Body of pancreas (tissue), 4 donors: Measurements from ENCODE around the gene CPSF4. TPM values are rescaled to one million over a fixed set of nuclear protein-coding genes. Genes with fewer than 3 reads are reported as not detected.

Source experiments
- ATAC-seq: fragments of 150-250 bp; one replicate; pipeline ENCODE4 v1.9.1; 2016
- DNase-seq, 4 donors: peaks; one replicate each; pipeline ENCODE4 v3.0.0-alpha.2; 2019
- H3K27ac ChIP-seq, 4 donors: fragments of 200-600 bp; sonication (generic); 1 replicate in 3 of 4; 2 replicates in 1 of 4; pipeline versions ENCODE4 v1.5.1 to v1.6.1; 2016 to 2019; ENCODE audit warnings: mild to moderate bottlenecking in 1 of 4, mixed read lengths in 1 of 4, moderate library complexity in 1 of 4
- H3K27me3 ChIP-seq, 2 donors: fragments of 200-600 bp; sonication (generic); one replicate each; pipeline ENCODE4 v1.6.0; 2016; ENCODE audit warnings: mild to moderate bottlenecking in 1 of 2
- H3K36me3 ChIP-seq, 2 donors: fragments of 200-600 bp; sonication (generic); replicated peaks in 1 of 2; 2 replicates each; pipeline ENCODE4 v1.5.1; 2016; ENCODE audit warnings: low read depth in 2 of 2; ENCODE audit not compliant: insufficient read depth in 1 of 2
- H3K4me1 ChIP-seq: fragments of 200-600 bp; sonication (generic); one replicate; pipeline ENCODE4 v1.6.0; 2016
- H3K4me3 ChIP-seq, 2 donors: fragments of 200-600 bp; sonication (generic); 1 replicate in 1 of 2; 2 replicates in 1 of 2; pipeline ENCODE4 v1.5.1; 2016 to 2019
- H3K9me3 ChIP-seq, 3 donors: fragments of 200-600 bp; sonication (generic); 1 replicate in 2 of 3; 2 replicates in 1 of 3; pipeline ENCODE4 v1.5.1; 2016
- CTCF ChIP-seq, 7 experiments: fragments of 450-650 bp in 4 of 7; fragments of 200-600 bp in 3 of 7; sonication (generic) in 3 of 7; IDR thresholded peaks; one replicate each; pipeline ENCODE4 v1.5.1; 2016 to 2019; ENCODE audit warnings: antibody characterized with exemption in 7 of 7
- POLR2A ChIP-seq, 3 donors: fragments of 450-650 bp; IDR thresholded peaks; one replicate each; pipeline ENCODE4 v1.6.1; 2016; ENCODE audit warnings: antibody characterized with exemption in 3 of 3, mild to moderate bottlenecking in 2 of 3
- WGBS, 2 donors: methylation state at CpG; one replicate each; pipeline ENCODE4 v1.1.5; 2017; 5-methylcytosine and 5-hydroxymethylcytosine counted together
- intact Hi-C: fragments of 100-400 bp; cut with DNase I; formaldehyde crosslinking; loops from one replicate; pipeline ENCODE4 v1.15.1; 2023
- total RNA-seq, 2 donors: library from RNA; depleted of rRNA; stranded (reverse); fragments of >200 nt; gene quantifications; one replicate each; pipeline ENCODE4 v1.1.0, GENCODE V29; 2016

The CPSF4 gene
- total RNA-seq, 2 donors from 2014 or later, result 24.4 to 31.1 TPM

GRCh38 chr7:99451936-99452335 is 13.2 kb downstream of the CPSF4 start:
- H3K9me3 ChIP-seq, result no peaks in the 10 kb centered on the region

GRCh38 chr7:99452541-99452940 is 13.8 kb downstream of the CPSF4 start:
- WGBS, 2 donors, result 86 to 87% methylated on average over 4 to 13 of the region's 13 CpGs
- H3K27ac ChIP-seq, result no peak overlapping the region

More at GRCh38 chr7:99451936-99452335, 13.2 kb downstream of the CPSF4 start:
- WGBS, 2 donors, result 96 to 100% methylated on average over 1 to 8 of the region's 8 CpGs
- Histone ChIP-seq H3K4me3 (no peak overlapping the region), H3K36me3 (peaks cover 5 to 19% of the 10 kb centered on the region in 2 donors), H3K27me3 (no peaks in the 10 kb centered on the region), H3K27ac (no peak overlapping the region), H3K4me1 (no peaks in the 10 kb centered on the region)
- DNase-seq (no peak), ATAC-seq (no peak)
- TF ChIP-seq POLR2A (IDR thresholded peaks at IDR 0.05) (no peak), CTCF (IDR thresholded peaks at IDR 0.05) (no peak)
- intact Hi-C loops, result no loop called here

GRCh38 chr7:99453105-99453504 is 14.4 kb downstream of the CPSF4 start:
- H3K9me3 ChIP-seq, result no peaks in the 10 kb centered on the region
- peaks cover 5 to 23% of the 10 kb centered on the region in 2 donors for H3K36me3 ChIP-seq
- H3K4me3 ChIP-seq, result no peak overlapping the region
- no peaks in the 10 kb centered on the region for H3K27me3 ChIP-seq
- TF ChIP-seq POLR2A (IDR thresholded peaks at IDR 0.05) (no peak), CTCF (IDR thresholded peaks at IDR 0.05) (no peak)
- ATAC-seq, result no peak
- H3K27ac ChIP-seq, result no peak overlapping the region
- H3K4me1 ChIP-seq, result no peaks in the 10 kb centered on the region
- WGBS, 2 donors, result 76% methylated on average over 8 of the region's 11 CpGs; no CpG with 5 or more reads in 1 of the 2 donors
- DNase-seq, result no peak
- intact Hi-C loops, result no loop called here

More at GRCh38 chr7:99452541-99452940, 13.8 kb downstream of the CPSF4 start:
- TF ChIP-seq POLR2A (IDR thresholded peaks at IDR 0.05) (no peak), CTCF (IDR thresholded peaks at IDR 0.05) (no peak)
- Histone ChIP-seq H3K27me3 (no peaks in the 10 kb centered on the region), H3K9me3 (no peaks in the 10 kb centered on the region), H3K4me3 (no peak overlapping the region), H3K4me1 (no peaks in the 10 kb centered on the region), H3K36me3 (peaks cover 5 to 25% of the 10 kb centered on the region in 2 donors)
- DNase-seq (no peak), ATAC-seq (no peak)
- intact Hi-C loops, result no loop called here

GRCh38 chr7:99455874-99456273 is 17.1 kb downstream of the CPSF4 start:
- H3K36me3 ChIP-seq, result peaks cover 0 to 18% of the 10 kb centered on the region in 2 donors
- H3K9me3 ChIP-seq, result no peaks in the 10 kb centered on the region
- H3K4me3 ChIP-seq, result no peak overlapping the region
- intact Hi-C loops, result no loop called here
- no peak for DNase-seq
- no peaks in the 10 kb centered on the region for H3K27me3 ChIP-seq
- no peak overlapping the region for H3K27ac ChIP-seq
- no peak for TF ChIP-seq CTCF (IDR thresholded peaks at IDR 0.05)
- TF ChIP-seq POLR2A (IDR thresholded peaks at IDR 0.05), result no peak
- WGBS, 2 donors, result 53 to 74% methylated on average over 5 to 9 of the region's 9 CpGs
- peak; percentile 13 for ATAC-seq
- H3K4me1 ChIP-seq, result peaks cover 8% of the 10 kb centered on the region

GRCh38 chr7:99456288-99456687 is 17.5 kb downstream of the CPSF4 start:
- intact Hi-C loops, result no loop called here
- no peak for ATAC-seq
- TF ChIP-seq POLR2A (IDR thresholded peaks at IDR 0.05) (no peak), CTCF (IDR thresholded peaks at IDR 0.05) (no peak)
- Histone ChIP-seq H3K36me3 (peaks cover 0 to 15% of the 10 kb centered on the region in 2 donors), H3K9me3 (no peaks in the 10 kb centered on the region), H3K27me3 (no peaks in the 10 kb centered on the region), H3K4me3 (no peak overlapping the region), H3K4me1 (peaks cover 12% of the 10 kb centered on the region), H3K27ac (no peak overlapping the region)
- 64 to 74% methylated on average over 12 to 13 of the region's 13 CpGs for WGBS, 2 donors
- no peak for DNase-seq
